ENCODE results near the gene LATS2. TPM values are rescaled to one million over a fixed set of nuclear protein-coding genes. Genes with fewer than 3 reads are reported as not detected.

Gene LATS2
- total RNA-seq, 4 donors from 2014 or later, result 49.8 to 93.8 (median 77.0) TPM

- H3K27me3 ChIP-seq, result no peaks in the 10 kb centered on the region
- 92% methylated on average over 31 of the region's 44 CpGs for WGBS
- no peak overlapping the region for H3K4me3 ChIP-seq
- H3K9me3 ChIP-seq, result no peaks in the 10 kb centered on the region
- H3K27ac ChIP-seq (replicated peaks in 1 of 4), result peak overlapping the region in 1 of 4 donors; percentile 18
- TF ChIP-seq POLR2A (IDR thresholded peaks at IDR 0.05; ENCODE audit: low read depth) (no peak), CTCF (IDR thresholded peaks at IDR 0.05) (no peak), EP300 (IDR thresholded peaks at IDR 0.05) (no peak), POLR2AphosphoS5 (IDR thresholded peaks at IDR 0.05) (no peak)
- peaks cover 36 to 85% (median 57%) of the 10 kb centered on the region in 4 donors for H3K36me3 ChIP-seq
- intact Hi-C loops (cut with DNase I), result no loop called here
- H3K4me1 ChIP-seq, result peaks cover 0 to 21% (median 14%) of the 10 kb centered on the region in 4 donors
- no peak for DNase-seq (ENCODE audit: extremely low spot score)
These were observed 72.3 kb downstream of the LATS2 start for GRCh38 chr13:20988909-20989655.

- Histone ChIP-seq H3K4me1 (peaks cover 0 to 19% (median 9%) of the 10 kb centered on the region in 4 donors), H3K27ac (replicated peaks in 1 of 4) (no peak overlapping the region), H3K4me3 (no peak overlapping the region), H3K36me3 (peaks cover 40 to 93% (median 60%) of the 10 kb centered on the region in 4 donors), H3K27me3 (no peaks in the 10 kb centered on the region), H3K9me3 (no peaks in the 10 kb centered on the region)
- intact Hi-C loops (cut with DNase I), result no loop called here
- TF ChIP-seq POLR2AphosphoS5 (IDR thresholded peaks at IDR 0.05) (no peak), CTCF (IDR thresholded peaks at IDR 0.05) (no peak), POLR2A (IDR thresholded peaks at IDR 0.05; ENCODE audit: low read depth) (no peak), EP300 (IDR thresholded peaks at IDR 0.05) (no peak)
- DNase-seq (ENCODE audit: extremely low spot score), result no peak
- 95% methylated on average over 30 of the region's 87 CpGs for WGBS
These were observed 73.1 kb downstream of the LATS2 start for GRCh38 chr13:20988033-20988908.

- WGBS, result 84% methylated on average over 11 of the region's 11 CpGs
- Histone ChIP-seq H3K4me1 (peaks cover 0 to 15% (median 6%) of the 10 kb centered on the region in 4 donors), H3K36me3 (peaks cover 47 to 96% (median 66%) of the 10 kb centered on the region in 4 donors), H3K9me3 (no peaks in the 10 kb centered on the region), H3K27ac (replicated peaks in 1 of 4) (no peak overlapping the region), H3K27me3 (no peaks in the 10 kb centered on the region), H3K4me3 (no peak overlapping the region)
- intact Hi-C loops (cut with DNase I), result no loop called here
- TF ChIP-seq POLR2A (IDR thresholded peaks at IDR 0.05; ENCODE audit: low read depth) (no peak), POLR2AphosphoS5 (IDR thresholded peaks at IDR 0.05) (no peak), CTCF (IDR thresholded peaks at IDR 0.05) (no peak), EP300 (IDR thresholded peaks at IDR 0.05) (no peak)
- DNase-seq (ENCODE audit: extremely low spot score), result no peak
These were observed 73.8 kb downstream of the LATS2 start for GRCh38 chr13:20987599-20987998.

DNA sequence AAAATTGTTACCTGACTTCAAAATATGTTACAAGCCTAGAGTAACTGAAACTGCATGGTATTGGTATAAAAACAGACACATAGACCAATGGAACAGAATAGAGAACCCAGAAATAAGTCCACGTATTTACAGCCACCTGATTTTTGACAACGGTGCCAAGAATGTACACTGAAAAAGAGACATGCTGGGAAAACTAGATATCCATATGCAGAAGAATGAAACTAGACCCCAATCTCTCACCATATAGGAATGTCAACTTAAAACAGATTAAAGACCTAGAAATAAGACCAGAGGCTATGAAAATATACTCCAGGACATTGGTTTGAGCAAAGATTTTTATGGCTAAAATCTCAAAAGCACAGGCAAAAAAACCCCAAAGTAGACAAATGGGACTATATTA, 76.5 kb downstream of the LATS2 start:
- TF ChIP-seq POLR2A (IDR thresholded peaks at IDR 0.05; ENCODE audit: low read depth) (no peak), EP300 (IDR thresholded peaks at IDR 0.05) (no peak), POLR2AphosphoS5 (IDR thresholded peaks at IDR 0.05) (no peak), CTCF (IDR thresholded peaks at IDR 0.05) (no peak)
- no peaks in the 10 kb centered on the region for H3K9me3 ChIP-seq
- H3K36me3 ChIP-seq, result peaks cover 58 to 96% (median 76%) of the 10 kb centered on the region in 4 donors
- no peaks in the 10 kb centered on the region for H3K27me3 ChIP-seq
- WGBS, result 74% methylated on average over 2 of the region's 2 CpGs
- no peak overlapping the region for H3K27ac ChIP-seq (replicated peaks in 1 of 4)
- no peak for DNase-seq (ENCODE audit: extremely low spot score)
- peaks cover 0 to 6% (median 4%) of the 10 kb centered on the region in 4 donors for H3K4me1 ChIP-seq
- intact Hi-C loops (cut with DNase I), result no loop called here
- no peak overlapping the region for H3K4me3 ChIP-seq

All from esophagus muscularis mucosa (tissue), 4 donors.